ENCODE measurements around the gene TRAF3IP3.

Gene TRAF3IP3, protein sequence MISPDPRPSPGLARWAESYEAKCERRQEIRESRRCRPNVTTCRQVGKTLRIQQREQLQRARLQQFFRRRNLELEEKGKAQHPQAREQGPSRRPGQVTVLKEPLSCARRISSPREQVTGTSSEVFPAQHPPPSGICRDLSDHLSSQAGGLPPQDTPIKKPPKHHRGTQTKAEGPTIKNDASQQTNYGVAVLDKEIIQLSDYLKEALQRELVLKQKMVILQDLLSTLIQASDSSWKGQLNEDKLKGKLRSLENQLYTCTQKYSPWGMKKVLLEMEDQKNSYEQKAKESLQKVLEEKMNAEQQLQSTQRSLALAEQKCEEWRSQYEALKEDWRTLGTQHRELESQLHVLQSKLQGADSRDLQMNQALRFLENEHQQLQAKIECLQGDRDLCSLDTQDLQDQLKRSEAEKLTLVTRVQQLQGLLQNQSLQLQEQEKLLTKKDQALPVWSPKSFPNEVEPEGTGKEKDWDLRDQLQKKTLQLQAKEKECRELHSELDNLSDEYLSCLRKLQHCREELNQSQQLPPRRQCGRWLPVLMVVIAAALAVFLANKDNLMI

DNA sequence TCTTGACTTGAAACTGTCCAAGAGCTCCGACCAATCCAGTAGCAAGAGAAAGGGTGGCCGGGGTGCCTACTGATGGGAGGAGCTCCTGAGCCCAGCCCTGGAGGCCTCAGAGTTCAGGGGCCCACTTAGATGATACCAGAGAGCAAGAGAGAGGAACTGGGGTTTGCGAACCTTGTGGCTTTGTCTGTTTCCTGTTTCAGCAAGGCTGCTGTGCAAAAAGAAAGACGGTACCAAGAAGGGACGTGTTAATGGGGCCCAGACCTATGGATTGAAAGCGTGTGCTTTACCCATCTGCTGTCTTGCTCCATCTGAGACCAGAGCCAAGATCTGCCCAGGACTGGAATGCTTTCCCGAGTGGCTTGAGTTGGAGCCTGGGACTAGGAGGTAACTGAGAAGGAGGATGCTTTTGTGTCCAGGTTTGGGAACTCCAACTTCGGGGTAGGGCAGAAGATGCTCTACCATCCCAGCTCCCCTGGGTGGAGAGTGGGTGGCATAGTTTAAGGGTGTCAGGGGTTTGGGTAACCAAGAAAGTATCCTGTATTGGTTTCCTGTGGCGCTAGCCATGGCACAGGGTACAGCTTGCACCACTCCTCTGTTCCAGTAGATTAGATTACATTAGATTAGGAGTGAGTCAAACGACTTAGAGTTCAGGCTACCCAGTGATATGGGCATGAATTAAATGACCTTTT lies at the start of gene TRAF3IP3:
TSS of gene TRAF3IP3 (plus strand) at position 128 of the 689 bp plus-strand sequence. CDS start 3,987 bp downstream, outside the sequence.
- DNase-seq: no peak

DNA sequence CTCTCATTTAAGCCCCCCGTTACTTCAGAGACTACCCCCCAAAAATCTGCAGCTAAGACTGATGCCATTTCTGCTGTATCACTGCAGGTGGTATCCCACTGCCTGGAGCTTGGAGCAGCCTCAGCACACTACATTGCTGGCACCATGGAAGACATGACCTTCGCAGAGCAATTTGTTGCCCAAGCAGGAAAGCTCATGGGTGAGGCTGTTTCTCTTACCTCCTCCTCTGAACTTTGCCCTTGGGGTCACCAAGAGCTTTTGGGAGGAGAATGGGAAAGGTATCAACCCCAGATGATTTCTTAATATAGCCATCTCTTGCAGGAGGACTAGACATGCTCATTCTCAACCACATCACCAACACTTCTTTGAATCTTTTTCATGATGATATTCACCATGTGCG lies 49.2 kb upstream of the TRAF3IP3 start:
- no peak for DNase-seq

DNA sequence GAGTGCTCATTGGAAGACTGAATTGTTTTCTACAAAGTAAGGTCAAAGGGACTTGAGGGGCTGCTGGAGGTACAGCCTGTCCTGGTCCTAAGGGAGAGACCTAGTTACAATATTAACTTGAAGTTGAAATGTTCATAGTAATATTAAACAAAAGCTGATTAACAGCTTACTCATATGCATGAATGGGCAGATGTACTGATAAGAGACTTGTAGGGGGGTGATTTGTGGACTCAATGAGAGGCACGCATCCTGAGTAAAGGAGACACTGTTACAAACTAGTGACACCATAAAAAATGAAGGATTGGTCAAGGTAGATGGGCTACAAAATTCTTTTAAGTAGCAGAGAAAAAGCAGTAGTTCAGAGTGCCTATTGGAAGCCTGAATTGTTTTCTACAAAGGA lies 48.5 kb upstream of the TRAF3IP3 start:
- no peak for DNase-seq

DNA sequence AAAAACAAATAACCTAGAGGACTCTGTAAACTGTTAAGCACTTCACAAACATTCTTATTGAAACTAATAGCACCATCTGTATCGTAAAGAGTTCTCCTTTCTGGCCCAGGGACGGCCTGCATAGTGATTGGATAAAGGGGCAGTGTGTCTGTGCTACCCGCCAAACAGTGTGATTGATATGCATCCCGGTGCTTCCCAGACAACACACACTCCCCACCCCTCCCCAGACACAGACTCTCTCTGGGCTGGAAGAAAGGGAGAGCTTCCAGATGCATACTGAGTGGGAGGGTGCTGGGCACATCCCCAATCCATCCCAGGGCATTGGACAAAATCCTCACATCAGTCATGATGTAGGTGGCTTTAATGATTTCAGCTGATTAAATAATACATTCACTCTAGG lies 47.6 kb upstream of the TRAF3IP3 start:
- no peak for DNase-seq

DNA sequence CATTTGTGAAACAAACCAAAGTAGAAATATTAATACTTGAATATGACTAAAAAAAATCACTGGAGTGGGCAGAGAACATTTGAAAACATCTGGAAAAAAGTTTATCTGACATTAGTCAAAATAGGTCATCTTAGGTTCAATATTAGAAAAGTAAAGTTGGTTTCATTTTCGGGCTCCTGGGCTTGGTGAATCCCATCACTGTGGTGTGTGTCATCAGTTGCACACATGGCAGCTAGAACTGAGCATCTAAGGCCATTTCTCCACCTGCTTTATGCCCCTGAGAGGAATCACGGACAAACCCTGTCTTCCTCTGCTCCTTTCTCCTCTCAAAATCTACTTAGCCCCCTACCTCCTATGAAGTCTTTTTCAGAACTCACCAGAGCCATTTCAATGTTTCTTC lies 45.8 kb upstream of the TRAF3IP3 start:
- DNase-seq: no peak

DNA sequence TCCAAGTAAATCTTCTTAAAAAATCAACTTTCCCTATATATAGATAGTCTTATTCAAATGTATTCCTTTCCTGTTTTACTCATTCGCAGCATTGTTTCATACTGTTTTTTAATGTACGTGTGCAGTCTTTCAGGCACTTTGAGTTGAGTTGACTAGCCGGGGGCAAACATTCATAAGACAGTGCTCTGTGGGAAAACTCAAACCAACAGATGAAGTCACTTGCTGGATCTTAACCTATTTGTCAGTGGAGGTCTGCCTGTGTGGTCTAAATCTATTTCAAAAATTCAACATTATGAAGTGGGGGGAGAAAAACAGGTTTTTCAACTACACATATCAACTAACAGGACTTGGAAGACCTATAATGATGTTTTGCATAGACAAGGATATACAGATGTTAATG lies 45.0 kb upstream of the TRAF3IP3 start:
- no peak for DNase-seq

DNA sequence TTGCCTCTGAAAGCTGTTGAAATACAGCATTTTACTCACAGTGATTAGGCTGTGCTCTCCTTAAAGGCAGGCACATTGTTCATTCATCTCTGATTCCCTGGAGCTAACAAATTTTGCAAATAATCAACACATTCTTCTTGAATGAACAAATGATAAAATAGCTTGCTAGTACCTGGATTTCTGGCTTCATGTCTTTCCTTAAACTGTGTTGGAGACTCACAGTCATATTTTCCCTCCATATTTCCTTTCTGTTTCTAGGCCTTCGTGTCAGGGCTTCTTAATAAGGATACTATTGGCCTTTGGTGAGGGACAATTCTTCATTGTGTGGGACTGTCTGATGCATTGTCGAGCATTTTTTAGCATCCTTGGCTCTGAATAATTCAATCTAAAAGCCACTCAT lies 41.5 kb upstream of the TRAF3IP3 start:
- no peak for DNase-seq

DNA sequence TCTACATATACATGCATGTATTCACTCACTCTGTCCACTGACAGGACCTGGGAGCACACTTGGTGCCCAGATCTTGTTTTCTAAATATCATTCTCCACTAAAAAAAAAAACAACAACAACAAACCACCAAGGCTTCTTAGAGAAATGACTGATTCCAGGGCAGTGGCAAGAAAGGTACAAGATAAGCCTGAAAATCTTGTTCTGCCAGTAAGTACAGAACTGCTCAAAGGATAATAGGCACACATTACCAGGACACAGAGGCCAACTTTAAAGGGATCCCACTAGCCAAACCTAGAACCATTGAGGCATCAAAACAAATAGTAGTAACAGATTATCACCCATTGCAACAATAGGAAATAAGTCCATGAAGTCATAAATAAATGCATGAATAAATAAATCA lies 40.5 kb upstream of the TRAF3IP3 start:
- DNase-seq: no peak

DNA sequence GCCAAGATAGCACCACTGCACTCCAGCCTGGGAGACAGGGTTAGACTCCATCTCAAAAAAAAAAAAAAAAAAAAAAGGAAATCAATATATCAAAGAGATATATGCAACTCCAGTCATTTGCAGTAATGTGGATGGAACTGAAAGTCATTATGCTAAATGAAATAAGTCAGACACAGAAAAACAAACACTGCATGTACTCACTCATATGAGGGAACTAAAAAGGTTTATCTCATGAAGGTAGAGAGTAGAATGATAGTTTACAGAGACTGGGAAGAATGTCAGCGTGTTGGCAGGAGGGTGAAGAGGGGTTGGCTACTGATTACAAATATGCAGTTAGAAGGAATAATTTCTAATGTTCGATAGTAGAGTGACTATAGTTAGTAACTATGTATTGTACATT lies 38.0 kb upstream of the TRAF3IP3 start:
- DNase-seq: no peak

DNA sequence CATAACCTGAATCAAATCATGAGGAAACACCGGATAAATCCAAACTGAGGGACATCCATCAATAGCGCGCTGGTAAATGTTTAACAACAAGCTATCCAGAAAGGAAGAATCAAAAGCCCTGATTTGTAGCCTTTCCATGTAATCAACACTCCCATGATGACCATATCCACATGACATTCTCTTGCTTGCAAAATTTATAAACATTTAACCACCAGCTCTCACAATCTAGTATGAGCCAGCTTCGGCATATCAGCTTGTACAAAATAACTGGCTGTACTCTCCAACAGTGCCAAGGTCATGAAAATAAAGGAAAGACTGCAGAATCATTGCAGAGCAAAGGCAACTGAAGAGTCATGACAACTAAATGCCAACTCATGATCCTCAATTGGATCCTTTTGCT lies 35.5 kb upstream of the TRAF3IP3 start:
- no peak for DNase-seq

DNA sequence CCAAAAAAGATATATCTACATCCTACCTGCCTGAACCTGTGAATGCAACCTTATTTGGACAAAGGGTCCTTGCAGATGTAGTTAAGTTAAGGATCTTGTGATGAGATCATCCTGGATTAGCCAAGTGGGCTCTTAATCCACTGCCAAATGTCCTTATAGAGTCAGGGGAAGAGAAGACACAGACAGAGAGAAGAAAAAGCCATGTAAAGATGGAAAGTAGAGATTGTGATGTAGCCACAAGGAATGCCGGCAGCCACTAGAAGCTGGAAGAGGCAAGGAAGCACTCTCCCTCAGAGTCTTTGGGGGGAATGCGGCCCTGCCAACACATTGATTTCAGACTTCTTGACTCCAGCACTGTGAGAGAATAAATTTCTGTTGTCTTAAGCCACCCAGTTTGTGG lies 35.0 kb upstream of the TRAF3IP3 start:
- DNase-seq: no peak

DNA sequence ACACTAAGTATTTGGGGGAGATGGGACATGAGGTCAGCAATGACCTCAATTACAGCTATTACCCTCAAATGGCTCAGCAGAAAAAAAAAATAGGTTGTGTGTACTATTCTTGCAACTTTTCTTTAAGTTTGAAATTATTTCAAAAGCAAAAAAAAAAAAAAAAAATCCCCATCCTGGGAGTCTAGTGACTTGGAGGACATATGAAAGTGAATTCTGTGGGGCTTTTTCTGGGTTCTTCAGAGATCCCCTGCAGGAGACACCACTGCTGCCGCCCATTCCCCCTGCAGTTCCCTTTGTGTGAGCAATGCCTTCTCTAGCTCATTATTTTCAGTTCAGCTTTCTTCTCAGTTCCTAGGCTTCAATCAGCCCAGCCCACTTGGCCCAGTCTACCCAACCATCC lies 34.5 kb upstream of the TRAF3IP3 start:
- no peak for DNase-seq

DNA sequence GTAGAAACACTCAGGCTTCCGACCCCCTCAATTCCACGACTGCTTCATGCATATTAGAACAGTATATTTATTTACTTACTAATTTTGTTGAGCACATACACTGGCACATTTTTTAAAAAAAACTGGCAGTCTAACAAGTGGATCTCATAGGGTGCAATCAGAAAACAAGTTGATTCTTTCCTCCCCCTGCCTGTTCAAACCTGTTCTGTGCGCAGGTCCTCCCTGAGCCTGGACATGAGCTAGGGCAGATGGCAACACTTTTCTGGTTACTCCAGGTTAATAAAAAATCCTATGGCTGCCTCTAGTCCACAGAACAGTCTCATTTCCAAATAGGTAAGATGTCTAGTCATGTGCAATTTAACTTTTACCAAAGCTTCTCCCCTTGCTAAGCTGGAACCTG lies 32.6 kb upstream of the TRAF3IP3 start:
- DNase-seq: no peak

DNA sequence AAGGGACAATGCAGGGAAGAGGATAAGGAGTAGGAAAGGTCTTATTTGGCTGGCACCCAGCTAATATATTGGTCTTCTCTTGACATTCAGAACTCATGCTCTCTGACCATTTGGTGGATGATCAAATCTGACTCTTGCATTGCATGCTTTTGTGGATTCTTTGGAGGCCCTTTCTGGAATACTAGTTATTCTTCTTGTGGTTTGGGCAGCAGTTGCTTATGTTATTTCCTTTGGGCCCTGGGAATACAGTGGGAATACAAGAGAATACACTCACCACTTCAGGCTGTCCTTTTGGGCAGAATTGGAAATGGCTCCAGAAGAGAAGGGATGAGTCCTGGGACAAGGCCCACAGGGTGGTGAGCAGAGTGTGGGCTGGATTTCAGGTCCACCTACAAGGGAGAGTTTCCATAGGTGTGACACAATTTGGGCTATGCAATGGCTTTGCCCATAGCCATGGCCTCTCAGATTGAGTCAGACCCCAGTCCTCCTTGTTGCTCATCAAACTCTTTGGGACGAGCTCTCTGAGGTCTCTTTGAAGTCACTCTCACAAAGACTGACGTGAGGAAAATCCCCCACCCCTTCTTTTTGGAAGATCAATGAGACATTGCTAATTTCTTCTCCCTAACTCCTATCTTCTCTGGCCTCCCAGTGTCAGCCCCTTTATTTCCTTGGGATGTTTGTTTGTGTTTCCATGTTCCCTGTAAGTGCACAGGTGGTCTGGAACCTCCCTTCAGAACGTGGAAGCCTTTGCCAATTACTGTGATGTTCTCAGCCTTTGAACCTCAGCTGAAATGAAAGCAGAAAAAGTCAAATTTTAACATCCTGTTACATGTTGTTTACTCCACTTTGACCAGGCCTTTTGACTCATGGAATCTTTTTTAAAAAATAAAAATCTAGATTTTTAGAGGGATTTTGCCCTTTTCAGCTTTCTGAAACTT lies 31.8 kb upstream of the TRAF3IP3 start:
- no peak for DNase-seq

DNA sequence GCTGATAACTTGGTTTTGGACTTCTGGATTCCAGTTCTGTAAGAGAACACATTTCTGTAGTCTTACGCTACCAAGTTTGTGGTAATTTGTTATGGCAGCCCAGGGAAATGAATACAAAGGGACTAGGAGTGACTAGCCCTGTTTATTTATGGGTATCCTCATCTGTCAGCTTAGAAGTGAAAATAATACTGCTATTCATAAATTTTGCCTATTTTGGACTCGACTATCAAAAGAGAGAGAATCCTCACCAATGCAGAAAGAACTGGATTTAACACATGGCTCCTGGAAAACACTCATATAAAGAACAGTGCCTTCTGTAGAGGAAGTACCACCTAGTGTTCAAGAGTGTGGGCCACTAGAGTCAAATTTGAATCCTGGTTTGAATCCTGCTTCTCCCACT lies 28.6 kb upstream of the TRAF3IP3 start:
- no peak for DNase-seq

DNA sequence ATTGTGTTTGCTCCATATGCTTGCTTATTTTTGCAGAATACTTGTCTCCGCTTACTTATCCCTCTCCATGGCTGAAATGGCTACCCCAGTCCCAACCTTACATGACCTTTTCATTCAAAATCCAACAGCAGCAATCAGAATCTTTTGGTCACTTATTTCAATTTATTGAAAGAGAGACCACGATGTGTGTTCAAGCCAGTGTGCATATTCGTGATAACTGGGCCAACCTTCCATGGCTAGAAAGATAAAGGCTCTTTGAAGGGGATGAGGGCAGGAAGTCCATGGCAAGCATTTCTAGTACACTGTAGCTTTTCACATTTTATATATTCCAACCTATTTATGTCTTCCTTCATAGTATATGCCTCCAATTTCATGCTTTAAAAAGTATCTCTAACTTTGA lies 28.1 kb upstream of the TRAF3IP3 start:
- no peak for DNase-seq

DNA sequence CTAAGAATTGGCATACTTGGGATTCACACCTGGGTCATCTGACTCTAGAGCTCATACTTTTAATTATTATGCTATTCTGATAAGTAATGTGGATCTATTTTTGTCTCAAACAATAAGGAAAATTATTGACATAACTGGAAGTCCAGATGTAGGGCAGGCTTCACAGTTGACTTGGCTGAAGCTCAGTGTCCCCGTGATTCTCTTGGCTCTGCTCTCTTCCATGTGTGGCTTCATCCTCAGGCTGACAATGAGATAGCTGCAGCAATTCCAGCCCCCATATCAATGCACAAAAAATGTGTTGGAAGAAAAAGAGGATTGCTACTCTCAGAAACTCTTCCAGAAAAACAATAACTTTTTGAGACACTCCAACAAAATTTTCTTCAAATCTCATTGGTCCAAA lies 27.4 kb upstream of the TRAF3IP3 start:
- no peak for DNase-seq

DNA sequence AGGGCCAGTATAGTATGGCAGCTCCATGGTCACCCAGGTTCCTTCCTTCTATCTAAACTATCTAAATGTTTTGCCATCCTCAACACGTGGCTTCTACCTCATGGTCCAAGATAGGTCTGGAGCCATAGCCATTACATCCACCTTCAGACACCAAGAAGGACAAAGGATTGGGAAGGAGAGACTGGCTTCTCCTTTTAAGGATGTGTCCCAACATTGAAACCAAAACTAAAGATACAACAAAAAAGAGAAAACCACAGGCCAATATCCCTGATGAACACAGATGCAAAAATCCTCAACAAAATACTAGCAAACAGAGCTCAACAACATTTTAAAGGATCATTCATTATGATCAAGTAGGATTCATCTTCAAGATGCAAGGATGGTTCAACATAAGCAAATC lies 26.4 kb upstream of the TRAF3IP3 start:
- no peak for DNase-seq

DNA sequence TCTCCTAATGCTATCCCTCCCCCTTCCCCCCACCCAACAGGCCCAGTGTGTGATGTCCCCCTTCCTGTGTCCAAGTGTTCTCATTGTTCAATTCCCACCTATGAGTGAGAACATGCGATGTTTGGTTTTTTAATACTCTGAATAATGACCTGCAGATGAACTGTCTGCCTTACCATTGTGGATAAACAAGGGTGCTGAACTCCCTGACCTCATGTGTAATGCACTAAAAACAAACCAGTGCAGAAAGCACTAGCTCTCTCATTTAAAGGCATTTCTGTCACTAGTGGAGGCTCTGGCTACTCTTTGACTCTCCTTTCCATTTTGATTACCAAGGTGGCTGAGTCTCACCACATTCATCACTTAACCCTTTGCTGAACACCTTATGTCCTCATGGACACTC lies 23.1 kb upstream of the TRAF3IP3 start:
- no peak for DNase-seq

DNA sequence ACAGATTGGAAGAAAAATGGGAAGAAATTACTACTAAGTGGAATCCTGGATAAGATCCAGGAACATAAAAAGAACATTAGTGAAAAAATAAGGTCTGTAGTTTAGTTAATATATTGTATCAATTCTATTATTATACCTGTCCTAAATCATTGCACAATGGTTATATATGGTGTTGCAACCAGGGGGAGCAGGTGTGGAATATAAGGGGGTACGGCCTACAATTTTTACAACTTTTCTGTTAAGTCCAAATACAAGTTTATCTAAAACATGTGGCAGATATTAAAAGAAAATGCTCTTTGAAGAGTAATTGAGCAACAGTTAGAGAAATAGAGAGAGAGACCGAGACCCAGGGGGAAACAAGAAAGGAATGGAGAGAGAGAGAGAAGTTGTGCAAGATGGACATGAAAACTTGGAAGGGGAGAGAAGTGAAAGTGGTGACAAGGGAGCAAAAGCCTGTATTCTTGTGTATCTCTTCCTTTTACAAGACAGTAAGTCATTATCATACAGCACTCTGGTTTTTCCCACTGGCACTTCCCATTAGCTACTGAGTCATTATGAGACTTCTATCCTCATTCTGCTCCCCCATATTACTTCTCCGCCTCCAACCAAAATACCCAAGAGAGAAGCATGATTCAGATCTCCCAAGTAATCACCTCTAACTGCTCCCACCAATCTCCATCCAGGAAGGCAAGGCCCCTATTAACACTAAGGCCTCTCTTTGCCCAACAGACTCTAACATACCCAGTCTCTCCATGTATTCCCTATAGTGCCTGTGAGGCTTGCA lies 22.3 kb upstream of the TRAF3IP3 start:
- DNase-seq: no peak

DNA sequence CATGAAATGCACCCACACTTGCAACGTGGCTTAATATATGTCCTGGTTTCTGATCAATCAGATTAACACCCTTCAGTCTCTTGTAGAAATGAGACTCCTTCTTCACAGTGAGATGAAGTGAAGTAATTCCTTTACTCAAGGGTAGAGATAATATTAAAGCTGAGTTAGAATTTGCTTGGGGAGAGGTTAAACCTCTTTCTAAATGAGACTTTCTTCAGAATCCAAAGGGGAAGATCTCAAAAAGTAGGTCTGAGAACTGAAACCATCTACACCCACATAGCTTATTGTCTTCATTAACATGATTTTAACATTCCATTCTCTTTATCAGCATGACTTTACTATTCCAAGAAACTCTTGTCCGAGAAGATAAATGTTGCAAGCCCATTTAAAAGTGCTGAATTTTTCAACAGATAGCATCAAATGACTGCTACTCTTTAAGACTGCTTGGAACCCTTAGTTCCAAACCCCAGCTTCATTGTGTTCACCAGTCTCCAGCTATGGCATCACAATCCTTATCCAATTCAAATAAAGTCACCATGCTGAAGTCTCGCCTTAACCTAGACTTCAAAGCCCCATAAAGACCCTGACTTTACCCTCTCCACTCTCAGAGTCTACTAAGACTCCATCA lies 19.2 kb upstream of the TRAF3IP3 start:
- no peak for DNase-seq

DNA sequence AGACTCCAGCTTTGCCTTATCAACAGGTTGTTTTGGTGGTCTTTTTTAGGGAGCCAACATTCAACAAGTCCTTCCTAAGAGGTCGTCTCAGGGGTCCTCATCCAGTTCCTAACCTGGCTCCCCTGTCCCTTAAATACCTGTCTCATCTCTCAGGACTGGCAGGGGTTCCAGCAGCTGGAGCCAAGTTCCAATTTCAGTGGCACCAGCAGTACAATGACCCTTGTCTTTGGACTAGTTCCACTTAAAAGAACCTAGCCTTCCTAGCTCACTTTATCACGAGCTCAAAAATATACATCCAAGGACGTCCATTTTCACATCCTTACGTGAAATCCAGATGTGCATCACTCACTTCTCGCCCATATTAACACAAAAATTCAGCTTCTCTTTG lies 18.7 kb upstream of the TRAF3IP3 start:
- DNase-seq: no peak

All from NCI-H1417 treated with DMSO at 0.1 percent for 48 hours (cell line).